SK-N-SH (cell line): ENCODE measurements around the gene GYPC. TPM values are rescaled to one million over a fixed set of nuclear protein-coding genes. Genes with fewer than 3 reads are reported as not detected.

ENCODE experiments used
- CTCF ChIA-PET: fragments of 300-600, 350-600 bp; formaldehyde crosslinking; extraction: SDS; loops from one replicate; lab custom pipeline; 2021; lab: Yijun Ruan, JAX
- POLR2A ChIA-PET: fragments of 350-600 bp; sonication (Branson Sonifier 250); formaldehyde crosslinking; extraction: SDS; loops from one replicate; lab custom pipeline; 2020; ENCODE audit warnings: antibody characterized with exemption, inconsistent platforms; lab: Yijun Ruan, JAX
- DNase-seq: peaks from one replicate; pipeline ENCODE4 v3.0.0; 2012
- H2AFZ ChIP-seq: fragments of 200-600 bp; sonication (generic); 2 replicates; pipeline ENCODE4 v1.8.1; 2016; ENCODE audit warnings: antibody characterized with exemption, mild to moderate bottlenecking, low read depth
- H3F3A ChIP-seq: fragments of 200-600 bp; sonication (generic); replicated peaks from 2 replicates; pipeline ENCODE3; 2016; ENCODE audit warnings: antibody characterized with exemption, mild to moderate bottlenecking; ENCODE audit not compliant: insufficient read depth
- H3K27ac ChIP-seq, 2 experiments: fragments of 200-500 bp in 1 of 2; fragments of 200-600 bp in 1 of 2; sonication (Bioruptor generic) in 1 of 2; sonication (generic), shearing (Covaris generic) in 1 of 2; 2 replicates each; pipeline versions ENCODE4 v1.5.1 to v1.6.1; 2014 to 2016; ENCODE audit warnings: low read depth in 2 of 2, inconsistent platforms in 1 of 2, low read length in 1 of 2, mild to moderate bottlenecking in 1 of 2, mixed read lengths in 1 of 2
- H3K27me3 ChIP-seq: fragments of 200-600 bp; sonication (generic), shearing (Covaris generic); 2 replicates; pipeline ENCODE4 v1.6.1; 2016; ENCODE audit warnings: mixed run types; ENCODE audit not compliant: insufficient read depth
- H3K36me3 ChIP-seq, 2 experiments: fragments of 200-500 bp in 1 of 2; fragments of 200-600 bp in 1 of 2; sonication (Bioruptor generic) in 1 of 2; sonication (generic) in 1 of 2; replicated peaks in 1 of 2; 2 replicates each; pipeline versions ENCODE3 to v1.5.1; 2014 to 2016; ENCODE audit warnings: low read length in 1 of 2, mild to moderate bottlenecking in 1 of 2; ENCODE audit not compliant: insufficient read depth in 2 of 2, control insufficient read depth in 1 of 2
- H3K4me1 ChIP-seq, 2 experiments: fragments of 200-500 bp in 1 of 2; fragments of 200-600 bp in 1 of 2; sonication (Bioruptor generic) in 1 of 2; sonication (generic), shearing (Covaris generic) in 1 of 2; 2 replicates each; pipeline versions ENCODE4 v1.5.1 to v1.6.1; 2014 to 2016; ENCODE audit warnings: low read depth in 1 of 2, low read length in 1 of 2, mixed run types in 1 of 2; ENCODE audit not compliant: insufficient read depth in 2 of 2, control insufficient read depth in 1 of 2
- H3K4me2 ChIP-seq: fragments of 200-600 bp; sonication (generic), shearing (Covaris generic); 2 replicates; pipeline ENCODE4 v1.6.1; 2017; ENCODE audit warnings: mixed run types
- H3K4me3 ChIP-seq, 2 experiments: fragments of 200-500 bp in 1 of 2; fragments of 200-600 bp in 1 of 2; sonication (Bioruptor generic) in 1 of 2; sonication (generic), shearing (Covaris generic) in 1 of 2; 2 replicates each; pipeline versions ENCODE4 v1.5.1 to v1.8.1; 2014 to 2016; ENCODE audit warnings: low read depth in 2 of 2, inconsistent platforms in 1 of 2, low read length in 1 of 2, mild to moderate bottlenecking in 1 of 2, mixed read lengths in 1 of 2, moderate library complexity in 1 of 2
- H3K79me2 ChIP-seq: fragments of 200-600 bp; sonication (generic); 2 replicates; pipeline ENCODE4 v1.8.1; 2017; ENCODE audit warnings: mild to moderate bottlenecking; ENCODE audit not compliant: insufficient read depth
- H3K9ac ChIP-seq: fragments of 200-600 bp; sonication (generic); 2 replicates; pipeline ENCODE4 v1.6.1; 2017; ENCODE audit warnings: mixed run types
- H3K9me2 ChIP-seq: fragments of 200-600 bp; sonication (generic); 2 replicates; pipeline ENCODE4 v1.6.1; 2017; ENCODE audit warnings: mixed run types
- H3K9me3 ChIP-seq: fragments of 200-600 bp; sonication (generic); 2 replicates; pipeline ENCODE4 v1.6.1; 2017; ENCODE audit warnings: mixed run types, mild to moderate bottlenecking, moderate library complexity
- H4K20me1 ChIP-seq: fragments of 200-600 bp; sonication (generic); 2 replicates; pipeline ENCODE4 v1.6.1; 2017; ENCODE audit warnings: mild to moderate bottlenecking, mixed run types; ENCODE audit not compliant: insufficient read depth
- EZH2phosphoT487 ChIP-seq: fragments of 200-600 bp; sonication (generic); IDR thresholded peaks from 2 replicates; pipeline ENCODE4 v1.6.1; 2017; ENCODE audit warnings: low read depth, mixed run types, mild to moderate bottlenecking, antibody characterized with exemption, moderate library complexity, borderline replicate concordance
- FOSL2 ChIP-seq: IDR thresholded peaks from 2 replicates; pipeline ENCODE4 v1.4.0; 2012; ENCODE audit warnings: low read depth, mild to moderate bottlenecking, moderate library complexity, borderline replicate concordance
- FOXJ3 ChIP-seq: sonication (generic); formaldehyde crosslinking; IDR thresholded peaks from 2 replicates; pipeline ENCODE4 v1.5.1; 2020; ENCODE audit warnings: mild to moderate bottlenecking, missing genetic modification reagents
- FOXM1 ChIP-seq: IDR thresholded peaks from 2 replicates; pipeline ENCODE4 v1.4.0; 2012; ENCODE audit warnings: low read depth, mild to moderate bottlenecking
- GATA2 ChIP-seq: sonication (generic); formaldehyde crosslinking; IDR thresholded peaks from 2 replicates; pipeline ENCODE4 v1.5.0; 2020; ENCODE audit warnings: mild to moderate bottlenecking, missing genetic modification reagents
- MEF2A ChIP-seq: IDR thresholded peaks from 2 replicates; pipeline ENCODE4 v1.4.0; 2012; ENCODE audit warnings: low read depth, borderline replicate concordance
- RCOR1 ChIP-seq: fragments of 150-350 bp; IDR thresholded peaks from 2 replicates; pipeline ENCODE4 v1.6.1; 2017; ENCODE audit warnings: antibody characterized with exemption, low read length
- RFX5 ChIP-seq: IDR thresholded peaks from 2 replicates; pipeline ENCODE4 v1.6.1; 2012; ENCODE audit warnings: mild to moderate bottlenecking, improper control_type of control experiment, low read length
- RXRA ChIP-seq: IDR thresholded peaks from 2 replicates; pipeline ENCODE4 v1.4.0; 2012; ENCODE audit warnings: low read depth, mild to moderate bottlenecking, borderline replicate concordance
- TAF1 ChIP-seq: IDR thresholded peaks from 2 replicates; pipeline ENCODE4 v1.6.1; 2012; ENCODE audit warnings: low read depth, mild to moderate bottlenecking, low read length, moderate library complexity, borderline replicate concordance
- TEAD4 ChIP-seq: IDR thresholded peaks from 2 replicates; pipeline ENCODE4 v1.4.0; 2012; ENCODE audit warnings: mild to moderate bottlenecking, borderline replicate concordance; ENCODE audit not compliant: insufficient read depth
- WGBS: methylation state at CpG from one replicate; pipeline ENCODE4 v1.1.6; 2017; ENCODE audit warnings: low lambda C conversion rate; 5-methylcytosine and 5-hydroxymethylcytosine counted together
- polyA plus RNA-seq, 3 experiments: library from polyadenylated mRNA; depleted of rRNA; stranded (reverse); fragments of >200 nt; gene quantifications; 2 replicates each; pipeline ENCODE4 v1.2.3, GENCODE V29; 2012
- TF ChIP-seq, protein P1 (sequence below): IDR thresholded peaks from 2 replicates; pipeline ENCODE4 v1.4.0; 2012; ENCODE audit warnings: low read depth, borderline replicate concordance
- TF ChIP-seq, protein P2 (sequence below): fragments of 150-350 bp; IDR thresholded peaks from 2 replicates; pipeline ENCODE4 v1.6.1; 2017; ENCODE audit warnings: antibody characterized with exemption, low read length, low read depth, borderline replicate concordance

Gene GYPC
- polyA plus RNA-seq, 1 of the 3 experiments (the other 2 are of a cell fraction): not detected

DNA sequence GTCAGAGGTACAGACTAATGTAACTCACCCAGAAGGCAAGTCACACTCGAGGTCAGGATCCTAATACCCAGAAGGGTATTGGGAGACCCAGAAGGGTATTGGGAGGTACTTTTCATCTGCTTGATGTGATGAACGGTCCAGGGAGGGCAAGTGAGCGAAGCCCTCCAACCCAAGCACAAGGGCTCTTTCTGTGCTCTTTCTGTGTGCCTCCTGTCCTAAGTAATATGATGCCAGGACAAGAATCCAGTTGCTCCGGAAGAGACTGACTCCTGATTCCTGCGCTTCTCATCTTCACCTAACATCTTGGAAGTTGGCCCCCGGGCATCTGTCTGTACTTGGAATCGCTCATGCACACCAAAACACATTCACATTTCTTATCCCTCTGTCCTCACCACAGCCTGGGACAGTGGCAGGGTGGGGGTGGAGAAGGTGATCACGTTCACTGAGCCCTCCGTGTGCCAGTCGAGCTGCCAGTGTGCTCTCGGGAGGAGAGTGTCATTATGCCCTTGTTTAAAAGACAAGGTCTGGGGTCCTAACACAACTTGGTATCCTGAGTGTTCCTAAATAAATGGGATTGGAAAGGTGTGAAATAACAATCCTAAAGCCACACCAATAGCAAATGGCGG, 17.1 kb downstream of the GYPC start:
- H3K27me3 ChIP-seq: no peaks in the 10 kb centered on the region
- 27% methylated on average over 9 of the region's 12 CpGs for WGBS
- H3K9ac ChIP-seq: no peak overlapping the region
- no peak overlapping the region for H3K4me3 ChIP-seq
- no peak overlapping the region for H3K4me2 ChIP-seq
- H3K79me2 ChIP-seq: no peaks in the 10 kb centered on the region
- no peaks in the 10 kb centered on the region for H3K9me2 ChIP-seq
- H3K36me3 ChIP-seq: no peaks in the 10 kb centered on the region
- POLR2A ChIA-PET: no interaction called here
- TF ChIP-seq FOSL2: no peak
- no peak overlapping the region for H2AFZ ChIP-seq
- H4K20me1 ChIP-seq: no peaks in the 10 kb centered on the region
- CTCF ChIA-PET: no interaction called here
- no peaks in the 10 kb centered on the region for H3K4me1 ChIP-seq
- no peak for DNase-seq
- H3K9me3 ChIP-seq: no peaks in the 10 kb centered on the region
- H3F3A ChIP-seq: no peaks in the 10 kb centered on the region
- no peak overlapping the region for H3K27ac ChIP-seq

DNA sequence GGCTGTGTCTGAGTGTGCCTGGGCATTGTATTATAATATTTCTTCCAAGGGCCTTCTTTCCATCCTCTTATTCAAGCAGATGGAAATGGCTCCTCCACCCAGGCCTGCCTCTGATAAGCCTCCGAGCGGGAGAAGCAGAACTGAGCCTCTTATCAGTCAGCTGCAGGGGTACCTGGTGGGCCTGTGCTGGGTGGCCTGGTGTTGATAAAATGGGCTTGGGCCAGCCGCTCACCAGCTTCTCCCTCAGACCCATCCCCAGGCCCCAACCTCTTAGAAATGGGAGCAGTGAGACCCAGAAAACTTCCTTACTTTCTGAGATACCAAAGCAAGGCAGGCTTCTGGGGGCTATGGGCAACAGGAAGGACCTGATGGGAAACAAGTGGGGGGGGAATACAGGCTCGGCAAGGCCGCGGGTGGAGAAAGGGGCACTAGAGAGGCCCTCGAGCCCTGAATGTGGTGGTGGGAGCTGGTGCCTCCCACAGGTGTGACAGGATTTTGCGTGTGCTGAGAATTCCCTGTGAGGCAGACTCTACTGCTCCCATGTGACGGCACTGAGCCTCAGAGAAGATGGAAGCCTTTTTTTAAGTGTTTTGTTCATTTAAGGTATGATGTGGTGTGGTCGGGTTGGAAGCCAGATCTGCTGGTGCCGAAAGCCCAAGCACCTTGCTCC, 18.3 kb downstream of the GYPC start:
- CTCF ChIA-PET: interaction anchor here (0.9 kb wide), 1 partner anchor 298 kb away, joined by 3 read pairs; no protein-coding TSS in a partner anchor
- DNase-seq: no peak

DNA sequence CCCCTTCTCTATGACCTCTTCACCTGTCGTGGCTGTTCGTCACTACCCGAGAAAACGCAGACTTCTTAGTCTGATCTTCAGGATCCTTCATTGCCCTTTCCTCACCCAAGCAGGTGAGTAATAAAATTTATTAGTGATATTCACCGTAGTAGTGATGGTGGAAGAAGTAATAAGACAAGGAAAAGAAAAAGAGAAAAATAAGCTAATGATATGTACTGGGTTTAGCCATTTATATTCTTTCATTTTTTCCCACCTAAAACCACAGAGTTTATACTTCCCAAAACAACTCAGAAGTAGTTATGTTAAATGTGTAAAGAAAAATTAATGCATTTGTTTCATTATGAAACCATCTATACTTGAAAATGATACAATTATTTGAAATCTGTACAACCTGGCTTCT, 19.7 kb downstream of the GYPC start:
- Histone ChIP-seq H3K4me1 (no peaks in the 10 kb centered on the region; a peak in 1 of 4 replicates), H3K36me3 (no peaks in the 10 kb centered on the region), H3K4me2 (no peak overlapping the region), H2AFZ (no peak overlapping the region), H3K4me3 (no peak overlapping the region), H3K79me2 (no peaks in the 10 kb centered on the region), H3K9me3 (no peaks in the 10 kb centered on the region), H4K20me1 (no peaks in the 10 kb centered on the region), H3K9me2 (no peaks in the 10 kb centered on the region), H3K27me3 (no peaks in the 10 kb centered on the region), H3F3A (no peaks in the 10 kb centered on the region), H3K9ac (no peak overlapping the region), H3K27ac (no peak overlapping the region)
- TF ChIP-seq, protein P1, sequence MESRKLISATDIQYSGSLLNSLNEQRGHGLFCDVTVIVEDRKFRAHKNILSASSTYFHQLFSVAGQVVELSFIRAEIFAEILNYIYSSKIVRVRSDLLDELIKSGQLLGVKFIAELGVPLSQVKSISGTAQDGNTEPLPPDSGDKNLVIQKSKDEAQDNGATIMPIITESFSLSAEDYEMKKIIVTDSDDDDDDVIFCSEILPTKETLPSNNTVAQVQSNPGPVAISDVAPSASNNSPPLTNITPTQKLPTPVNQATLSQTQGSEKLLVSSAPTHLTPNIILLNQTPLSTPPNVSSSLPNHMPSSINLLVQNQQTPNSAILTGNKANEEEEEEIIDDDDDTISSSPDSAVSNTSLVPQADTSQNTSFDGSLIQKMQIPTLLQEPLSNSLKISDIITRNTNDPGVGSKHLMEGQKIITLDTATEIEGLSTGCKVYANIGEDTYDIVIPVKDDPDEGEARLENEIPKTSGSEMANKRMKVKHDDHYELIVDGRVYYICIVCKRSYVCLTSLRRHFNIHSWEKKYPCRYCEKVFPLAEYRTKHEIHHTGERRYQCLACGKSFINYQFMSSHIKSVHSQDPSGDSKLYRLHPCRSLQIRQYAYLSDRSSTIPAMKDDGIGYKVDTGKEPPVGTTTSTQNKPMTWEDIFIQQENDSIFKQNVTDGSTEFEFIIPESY: no peak
- TF ChIP-seq FOXJ3 (CRISPR knock-in tag) (no peak), TAF1 (no peak), FOSL2 (no peak), RCOR1 (no peak), TEAD4 (no peak), EZH2phosphoT487 (no peak), RFX5 (no peak), GATA2 (CRISPR knock-in tag) (no peak), FOXM1 (no peak), MEF2A (no peak)
- ChIA-PET CTCF (no interaction called here), POLR2A (no interaction called here)
- WGBS: 62% methylated on average over 5 of the region's 5 CpGs
- DNase-seq: no peak

More for the DNA sequence above, 18.3 kb downstream of the GYPC start:
- no peak overlapping the region for H3K4me3 ChIP-seq
- no peaks in the 10 kb centered on the region for H3K36me3 ChIP-seq
- no peak overlapping the region for H3K4me2 ChIP-seq
- H3K27ac ChIP-seq: no peak overlapping the region
- H3K9me3 ChIP-seq: no peaks in the 10 kb centered on the region
- H3K4me1 ChIP-seq: no peaks in the 10 kb centered on the region; a peak in 1 of 4 replicates
- TF ChIP-seq RXRA: no peak
- TF ChIP-seq, protein P2, sequence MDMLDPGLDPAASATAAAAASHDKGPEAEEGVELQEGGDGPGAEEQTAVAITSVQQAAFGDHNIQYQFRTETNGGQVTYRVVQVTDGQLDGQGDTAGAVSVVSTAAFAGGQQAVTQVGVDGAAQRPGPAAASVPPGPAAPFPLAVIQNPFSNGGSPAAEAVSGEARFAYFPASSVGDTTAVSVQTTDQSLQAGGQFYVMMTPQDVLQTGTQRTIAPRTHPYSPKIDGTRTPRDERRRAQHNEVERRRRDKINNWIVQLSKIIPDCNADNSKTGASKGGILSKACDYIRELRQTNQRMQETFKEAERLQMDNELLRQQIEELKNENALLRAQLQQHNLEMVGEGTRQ: no peak
- H3K27me3 ChIP-seq: no peaks in the 10 kb centered on the region
- no peaks in the 10 kb centered on the region for H3F3A ChIP-seq
- WGBS: 41% methylated on average over 9 of the region's 11 CpGs
- H2AFZ ChIP-seq: no peak overlapping the region
- H3K9me2 ChIP-seq: no peaks in the 10 kb centered on the region
- no peaks in the 10 kb centered on the region for H4K20me1 ChIP-seq
- no peaks in the 10 kb centered on the region for H3K79me2 ChIP-seq
- POLR2A ChIA-PET: no interaction called here
- H3K9ac ChIP-seq: no peak overlapping the region
